Hematopoietic multipotent progenitor cell treated with erythropoietin and hydrocortisone succinate and interleukin-3 and kit ligand, for 15 days (in vitro differentiated cells): ENCODE measurements around the gene HCN2.

Experiments
- DNase-seq: peaks from one replicate; pipeline ENCODE4 v3.0.0-alpha.2; 2015; ENCODE audit warnings: low spot score

Gene HCN2

GRCh38 chr19:589693-590395 is at the start of gene HCN2:
TSS of gene HCN2 (plus strand) at chr19:589881. CDS start at chr19:589946, 65 bp downstream.
- no peak for DNase-seq

- DNase-seq, result no peak
These were observed 48.6 kb upstream of the HCN2 start for GRCh38 chr19:540867-541637.

- no peak for DNase-seq
These were observed 48.0 kb upstream of the HCN2 start for GRCh38 chr19:541699-542098.

GRCh38 chr19:542173-542866 is 47.4 kb upstream of the HCN2 start:
- DNase-seq, result no peak

- no peak for DNase-seq
These were observed 45.6 kb upstream of the HCN2 start, which contains the start of gene GZMM for GRCh38 chr19:543910-544608. TSS of gene GZMM (plus strand) at chr19:544053. CDS start at chr19:544072, 19 bp downstream.

- DNase-seq, result no peak
These were observed 42.6 kb upstream of the HCN2 start for GRCh38 chr19:547117-547516.

GRCh38 chr19:547836-548720 is 41.6 kb upstream of the HCN2 start:
- no peak for DNase-seq

- no peak for DNase-seq
These were observed 40.5 kb upstream of the HCN2 start for GRCh38 chr19:548886-549830.

- DNase-seq, result no peak
These were observed 34.9 kb upstream of the HCN2 start for GRCh38 chr19:554817-555216.

- no peak for DNase-seq
These were observed 34.2 kb upstream of the HCN2 start for GRCh38 chr19:555474-555808.

GRCh38 chr19:556611-557382 is 32.9 kb upstream of the HCN2 start:
- DNase-seq, result no peak

GRCh38 chr19:558770-559439 is 30.8 kb upstream of the HCN2 start:
- DNase-seq, result no peak

GRCh38 chr19:560121-560520 is 29.6 kb upstream of the HCN2 start:
- no peak for DNase-seq

- no peak for DNase-seq
These were observed 23.3 kb upstream of the HCN2 start for GRCh38 chr19:566403-566802.

GRCh38 chr19:566844-567243 is 22.8 kb upstream of the HCN2 start:
- no peak for DNase-seq

- DNase-seq, result no peak
These were observed 22.3 kb upstream of the HCN2 start for GRCh38 chr19:567296-567900.

GRCh38 chr19:570251-570686 is 19.4 kb upstream of the HCN2 start:
- no peak for DNase-seq

GRCh38 chr19:570937-571565 is 18.6 kb upstream of the HCN2 start:
- peak; percentile 71 for DNase-seq
